H1 (cell line): ENCODE data around the gene UTP25. TPM values are rescaled to one million over a fixed set of nuclear protein-coding genes. Genes with fewer than 3 reads are reported as not detected.
A peak's percentile ranks its signal among the peaks of the same experiment; 100 is the strongest.

Experiments
- CTCF ChIA-PET: fragments of 300-600 bp; sonication (Branson Sonifier 250); formaldehyde crosslinking; loops from one replicate; lab custom pipeline; 2021; ENCODE audit not compliant: partially characterized antibody; lab: Charles Lee
- POLR2A ChIA-PET: fragments of 300-600 bp; sonication (Branson Sonifier 250); formaldehyde crosslinking; loops from one replicate; lab custom pipeline; 2021; ENCODE audit warnings: inconsistent platforms; ENCODE audit not compliant: partially characterized antibody; lab: Charles Lee
- DNase-seq, 2 experiments: peaks; one replicate each; pipeline versions ENCODE4 v3.0.0 to v3.0.0-alpha.2; 2010 to 2022; ENCODE audit warnings: low spot score in 2 of 2, low read depth in 1 of 2, mixed read lengths in 1 of 2
- FAIRE-seq: peaks from 2 replicates; lab custom pipeline; 2011; peaks lifted over from hg19 to GRCh38; lab: Jason Lieb, UNC
- H2AFZ ChIP-seq: 2 replicates; pipeline ENCODE4 v1.8.1; 2012; ENCODE audit warnings: low read length, inconsistent platforms
- H2AK5ac ChIP-seq: 2 replicates; pipeline ENCODE4 v1.6.1; 2013; ENCODE audit warnings: low read depth, low read length
- H2BK120ac ChIP-seq: replicated peaks from 2 replicates; pipeline ENCODE3; 2013; ENCODE audit warnings: low read depth, low read length, inconsistent platforms
- H2BK12ac ChIP-seq: 2 replicates; pipeline ENCODE4 v1.6.1; 2013; ENCODE audit warnings: low read depth, low read length
- H2BK15ac ChIP-seq: 2 replicates; pipeline ENCODE4 v1.6.1; 2013; ENCODE audit warnings: low read length
- H2BK20ac ChIP-seq: 2 replicates; pipeline ENCODE4 v1.6.1; 2013; ENCODE audit warnings: low read length
- H2BK5ac ChIP-seq: 2 replicates; pipeline ENCODE4 v1.6.1; 2013; ENCODE audit warnings: low read depth, low read length
- H3K14ac ChIP-seq: 2 replicates; pipeline ENCODE4 v1.6.1; 2013; ENCODE audit warnings: inconsistent platforms; ENCODE audit not compliant: insufficient read length
- H3K18ac ChIP-seq: 2 replicates; pipeline ENCODE4 v1.6.1; 2013; ENCODE audit warnings: low read length; ENCODE audit errors: extremely low read depth
- H3K23ac ChIP-seq: 2 replicates; pipeline ENCODE4 v1.6.1; 2013; ENCODE audit warnings: inconsistent platforms; ENCODE audit not compliant: insufficient read length
- H3K23me2 ChIP-seq: 2 replicates; pipeline ENCODE4 v1.6.1; 2013; ENCODE audit warnings: low read depth, low read length
- H3K27ac ChIP-seq: 2 replicates; pipeline ENCODE4 v1.6.1; 2011; ENCODE audit warnings: low read depth, low read length, inconsistent platforms
- H3K27me3 ChIP-seq, 4 experiments: replicated peaks in 1 of 4; 1 replicate in 1 of 4; 2 replicates in 3 of 4; pipeline versions ENCODE4 v1.6.1 to v1.8.1; 2011 to 2013; ENCODE audit warnings: low read length in 3 of 4, mild to moderate bottlenecking in 3 of 4, inconsistent platforms in 2 of 4, mixed read lengths in 2 of 4, moderate library complexity in 1 of 4; ENCODE audit not compliant: control insufficient read depth in 3 of 4, insufficient read depth in 3 of 4; ENCODE audit errors: extremely low read depth in 1 of 4
- H3K36me3 ChIP-seq, 4 experiments: 2 replicates each; pipeline versions ENCODE4 v1.6.1 to v1.8.1; 2011 to 2013; ENCODE audit warnings: mild to moderate bottlenecking in 4 of 4, low read length in 3 of 4, moderate library complexity in 2 of 4, control low read depth in 1 of 4, inconsistent platforms in 1 of 4; ENCODE audit not compliant: insufficient read depth in 4 of 4, control insufficient read depth in 2 of 4
- H3K4ac ChIP-seq: replicated peaks from 2 replicates; pipeline ENCODE3; 2013; ENCODE audit warnings: low read length, low read depth, mixed read lengths, inconsistent platforms; ENCODE audit not compliant: insufficient read length
- H3K4me1 ChIP-seq, 4 experiments: replicated peaks in 1 of 4; 1 replicate in 1 of 4; 2 replicates in 3 of 4; pipeline versions ENCODE4 v1.6.1 to v1.8.1; 2011 to 2013; ENCODE audit warnings: low read length in 3 of 4, inconsistent platforms in 2 of 4, mixed read lengths in 1 of 4; ENCODE audit not compliant: insufficient read depth in 4 of 4, control insufficient read depth in 3 of 4
- H3K4me2 ChIP-seq, 2 experiments: 2 replicates each; pipeline versions ENCODE4 v1.6.1 to v1.8.1; 2011 to 2013; ENCODE audit warnings: low read depth in 2 of 2, low read length in 2 of 2, control low read depth in 1 of 2, inconsistent platforms in 1 of 2, mild to moderate bottlenecking in 1 of 2; ENCODE audit not compliant: insufficient read depth in 1 of 2
- H3K4me3 ChIP-seq, 4 experiments: fragments of 200-600, 300-600 bp in 1 of 4; sonication (generic), shearing (Covaris generic), sonication (Bioruptor Twin) in 1 of 4; 2 replicates each; pipeline versions ENCODE4 v1.5.1 to v1.8.1; 2011 to 2016; ENCODE audit warnings: low read length in 4 of 4, low read depth in 3 of 4, control low read depth in 2 of 4, inconsistent platforms in 2 of 4, mild to moderate bottlenecking in 2 of 4, mixed read lengths in 1 of 4, moderate library complexity in 1 of 4; ENCODE audit not compliant: insufficient read depth in 2 of 4; ENCODE audit errors: extremely low read depth in 1 of 4
- H3K56ac ChIP-seq: replicated peaks from 2 replicates; pipeline ENCODE3; 2013; ENCODE audit warnings: low read depth, mild to moderate bottlenecking, mixed read lengths, low read length, inconsistent platforms; ENCODE audit not compliant: insufficient read length
- H3K79me1 ChIP-seq: 2 replicates; pipeline ENCODE4 v1.6.1; 2013; ENCODE audit warnings: low read depth, low read length, control low read depth
- H3K79me2 ChIP-seq, 2 experiments: 2 replicates each; pipeline versions ENCODE4 v1.6.1 to v1.8.1; 2012 to 2013; ENCODE audit warnings: low read length in 2 of 2, mild to moderate bottlenecking in 2 of 2, inconsistent platforms in 1 of 2; ENCODE audit not compliant: insufficient read depth in 2 of 2, control insufficient read depth in 1 of 2
- H3K9ac ChIP-seq, 4 experiments: replicated peaks in 1 of 4; 1 replicate in 1 of 4; 2 replicates in 3 of 4; pipeline versions ENCODE4 v1.6.1 to v1.8.1; 2011 to 2013; ENCODE audit warnings: low read depth in 3 of 4, low read length in 3 of 4, control low read depth in 2 of 4, mild to moderate bottlenecking in 2 of 4, moderate library complexity in 2 of 4, inconsistent platforms in 1 of 4; ENCODE audit errors: extremely low read depth in 1 of 4
- H3K9me3 ChIP-seq, 2 experiments: 2 replicates each; pipeline versions ENCODE4 v1.6.1 to v1.8.1; 2012 to 2013; ENCODE audit warnings: mild to moderate bottlenecking in 2 of 2, moderate library complexity in 2 of 2, control low read depth in 1 of 2, inconsistent platforms in 1 of 2, low read depth in 1 of 2, low read length in 1 of 2, mixed read lengths in 1 of 2; ENCODE audit not compliant: insufficient read depth in 2 of 2
- H4K20me1 ChIP-seq, 2 experiments: replicated peaks in 1 of 2; 2 replicates each; pipeline versions ENCODE3 to v1.8.1; 2011 to 2013; ENCODE audit warnings: inconsistent platforms in 2 of 2, low read length in 2 of 2, mild to moderate bottlenecking in 1 of 2; ENCODE audit not compliant: insufficient read depth in 2 of 2, control insufficient read depth in 1 of 2
- H4K5ac ChIP-seq: 2 replicates; pipeline ENCODE4 v1.6.1; 2013; ENCODE audit warnings: low read length, low read depth, mixed read lengths, inconsistent platforms; ENCODE audit not compliant: insufficient read length
- H4K8ac ChIP-seq: 2 replicates; pipeline ENCODE4 v1.8.0; 2013; ENCODE audit warnings: mild to moderate bottlenecking, moderate library complexity, low read length, inconsistent platforms; ENCODE audit not compliant: insufficient read depth; ENCODE audit errors: extremely low read depth
- H4K91ac ChIP-seq: replicated peaks from 2 replicates; pipeline ENCODE3; 2013; ENCODE audit warnings: low read length, mixed read lengths, inconsistent platforms; ENCODE audit not compliant: insufficient read length
- JUND ChIP-seq: IDR thresholded peaks from 2 replicates; pipeline ENCODE4 v1.6.1; 2011; ENCODE audit warnings: mild to moderate bottlenecking, improper control_type of control experiment, low read length
- KDM4A ChIP-seq: IDR thresholded peaks from one replicate; pipeline ENCODE4 v1.7.1; 2012; ENCODE audit warnings: low read depth, mild to moderate bottlenecking, moderate library complexity, low read length, inconsistent platforms; ENCODE audit not compliant: severe bottlenecking
- POLR2A ChIP-seq, 2 experiments: IDR thresholded peaks; 1 replicate in 1 of 2; 2 replicates in 1 of 2; pipeline ENCODE4 v1.6.1; 2011; ENCODE audit warnings: low read depth in 2 of 2, low read length in 2 of 2, mild to moderate bottlenecking in 2 of 2; ENCODE audit errors: control extremely low read depth in 1 of 2
- POLR2AphosphoS5 ChIP-seq: IDR thresholded peaks from 2 replicates; pipeline ENCODE4 v1.6.1; 2011; ENCODE audit warnings: low read depth, low read length
- RXRA ChIP-seq: IDR thresholded peaks from 2 replicates; pipeline ENCODE4 v1.6.1; 2011; ENCODE audit warnings: low read depth, mild to moderate bottlenecking, low read length, moderate library complexity; ENCODE audit not compliant: insufficient read depth
- SIN3A ChIP-seq, 2 experiments: IDR thresholded peaks in 1 of 2; conservative IDR thresholded peaks in 1 of 2; 2 replicates each; pipeline ENCODE4 v1.6.1; 2011 to 2012; ENCODE audit warnings: low read length in 2 of 2, improper control_type of control experiment in 1 of 2, low read depth in 1 of 2, mild to moderate bottlenecking in 1 of 2
- TAF7 ChIP-seq: optimal IDR thresholded peaks from 2 replicates; pipeline ENCODE3; 2011; ENCODE audit warnings: low read depth, mild to moderate bottlenecking, inconsistent platforms, low read length, moderate library complexity, borderline replicate concordance
- TBP ChIP-seq: IDR thresholded peaks from 2 replicates; pipeline ENCODE4 v1.6.1; 2011; ENCODE audit warnings: low read depth, low read length, improper control_type of control experiment
- USF2 ChIP-seq: IDR thresholded peaks from 2 replicates; pipeline ENCODE4 v1.6.1; 2011; ENCODE audit warnings: low read length, improper control_type of control experiment
- WGBS, 2 experiments: shearing (Covaris generic) in 1 of 2; methylation state at CpG; one replicate each; pipeline versions ENCODE4 v1.1.6 to v1.1.7; 2013 to 2015; ENCODE audit warnings: low lambda C conversion rate in 2 of 2, mixed read lengths in 2 of 2, inconsistent platforms in 1 of 2, low coverage in 1 of 2, missing lambda C conversion rate in 1 of 2; ENCODE audit not compliant: insufficient replicate concordance in 2 of 2, insufficient coverage in 1 of 2, insufficient read length in 1 of 2; ENCODE audit errors: extremely low coverage in 1 of 2, missing lambda C conversion rate in 1 of 2; 5-methylcytosine and 5-hydroxymethylcytosine counted together
- polyA plus RNA-seq, 7 experiments: library from polyadenylated mRNA; depleted of rRNA in 3 of 7; stranded (reverse) in 5 of 7; unstranded in 2 of 7; fragments of >200 nt in 5 of 7; fragments of 200-250 nt in 2 of 7; gene quantifications; 1 replicate in 5 of 7; 2 replicates in 1 of 7; 4 replicates in 1 of 7; pipeline versions ENCODE4 v1.2.1 to v1.2.3, GENCODE V29; 2011 to 2013; ENCODE audit warnings: missing spikeins in 2 of 7, mixed read lengths in 2 of 7
- total RNA-seq: library from RNA; stranded (reverse); fragmentation: NEBNext Ultra II Directional; extraction: Animal tissue kit (Norgen Biotek cat#: 25700); gene quantifications from 2 replicates; pipeline ENCODE4 v1.2.1, GENCODE V29; 2021

UTP25 gene
- total and polyA plus RNA-seq, 2 of the 8 experiments (the other 6 are each of a cell fraction or from before 2014, with no cell fraction given): 4.0 to 7.6 TPM

GRCh38 chr1:209805875-209806760, 21.7 kb upstream of the UTP25 start, which contains the start of gene IRF6:
Gene IRF6, minus strand, starts transcription at chr1:209806142. Its CDS starts 4,729 bp downstream, at chr1:209801413.
- peak within 1 kb of the TSS; percentile 66; the same call in 1 of the 2 replicates for H3K27ac ChIP-seq
- H3K9ac ChIP-seq: peak within 1 kb of the TSS in 3 of 4 experiments; percentile 71 to 82 (median 75); a peak in 6 of 7 replicates
- TF ChIP-seq KDM4A (peak; percentile 86), JUND (peak; percentile 45; the same call in 1 of the 2 replicates), TAF7 (peak; percentile 52), RXRA (no peak), USF2 (no peak), TBP (peak; percentile 73), SIN3A (conservative IDR thresholded peaks at IDR 0.05 in 1 of 2, IDR thresholded peaks at IDR 0.05 in 1 of 2; ENCODE audit: low read depth in 1 of 2, low read length in 2 of 2) (peak; percentile 22 to 62; a peak in 1 of 4 replicates), POLR2A (IDR thresholded peaks at IDR 0.05; ENCODE audit: control extremely low read depth in 1 of 2, low read depth in 2 of 2, low read length in 2 of 2) (peak; percentile 81 to 85), POLR2AphosphoS5 (peak; percentile 90)

More at GRCh38 chr1:209805875-209806760, 21.7 kb upstream of the UTP25 start, which contains the start of gene IRF6:
- ChIA-PET POLR2A (interaction anchor here (0.6 to 2.6 kb wide), 9 partner anchors 8 to 568 kb away, joined by 3 to 11 read pairs (median 4); partner anchors contain the start of genes C1orf74 and UTP25), CTCF (interaction anchor here (0.8 to 11.7 kb wide), 8 partner anchors 9 to 505 kb away, joined by 3 to 254 read pairs (median 4); partner anchors contain the start of gene UTP25)
- Histone ChIP-seq H3K9me3 (no peaks in the 10 kb centered on the region), H2BK12ac (no peak within 1 kb of the TSS; the same call in none of the 2 replicates), H4K20me1 (peaks cover 0 to 7% of the 10 kb centered on the region in 2 experiments), H3K14ac (no peak within 1 kb of the TSS), H3K4ac (no peak within 1 kb of the TSS), H3K23ac (no peak within 1 kb of the TSS), H2AFZ (peak within 1 kb of the TSS; percentile 98), H3K36me3 (no peaks in the 10 kb centered on the region), H3K79me1 (no peaks in the 10 kb centered on the region; the same call in none of the 2 replicates), H3K23me2 (peaks cover 12% of the 10 kb centered on the region; the same call in 1 of the 2 replicates), H2AK5ac (no peak within 1 kb of the TSS), H3K18ac (peak within 1 kb of the TSS; percentile 98), H4K8ac (peak within 1 kb of the TSS; percentile 87; the same call in 1 of the 2 replicates), H3K27me3 (no peaks in the 10 kb centered on the region), H3K56ac (no peak within 1 kb of the TSS), H4K5ac (peak within 1 kb of the TSS; percentile 30), H3K4me2 (peak within 1 kb of the TSS; percentile 88 to 91), H2BK20ac (no peak within 1 kb of the TSS), H3K4me3 (peak within 1 kb of the TSS; percentile 73 to 91 (median 80)), H2BK120ac (peak within 1 kb of the TSS; percentile 57), H3K4me1 (peaks cover 0 to 7% (median 0%) of the 10 kb centered on the region in 4 experiments; a peak in 4 of 7 replicates), H2BK5ac (peak within 1 kb of the TSS; percentile 85; the same call in 1 of the 2 replicates), H2BK15ac (peak within 1 kb of the TSS; percentile 48; the same call in 1 of the 2 replicates), H3K79me2 (peaks cover 0 to 7% of the 10 kb centered on the region in 2 experiments; a peak in 1 of 4 replicates), H4K91ac (peak within 1 kb of the TSS; percentile 82)
- 6% methylated on average over 35 of the region's 46 CpGs; no CpG with 5 or more reads in 1 of the 2 experiments for WGBS, 2 experiments
- peak; percentile 24 for FAIRE-seq
- peak; percentile 93 to 98 for DNase-seq
